HG03135 (cell line): ENCODE data around the gene RPL32.
"Not testable (repeated sequence)": the region's sequence is repeated elsewhere in the genome, so short reads cannot be mapped to it uniquely, and the experiment has no call there.

ENCODE experiments used
- ATAC-seq: cut with Tn5 transposase; IDR thresholded peaks from one replicate; pipeline ENCODE4 v1.9.1; 2021; ENCODE audit warnings: mild to moderate bottlenecking, moderate library complexity; ENCODE audit not compliant: unreplicated experiment

Gene RPL32

DNA sequence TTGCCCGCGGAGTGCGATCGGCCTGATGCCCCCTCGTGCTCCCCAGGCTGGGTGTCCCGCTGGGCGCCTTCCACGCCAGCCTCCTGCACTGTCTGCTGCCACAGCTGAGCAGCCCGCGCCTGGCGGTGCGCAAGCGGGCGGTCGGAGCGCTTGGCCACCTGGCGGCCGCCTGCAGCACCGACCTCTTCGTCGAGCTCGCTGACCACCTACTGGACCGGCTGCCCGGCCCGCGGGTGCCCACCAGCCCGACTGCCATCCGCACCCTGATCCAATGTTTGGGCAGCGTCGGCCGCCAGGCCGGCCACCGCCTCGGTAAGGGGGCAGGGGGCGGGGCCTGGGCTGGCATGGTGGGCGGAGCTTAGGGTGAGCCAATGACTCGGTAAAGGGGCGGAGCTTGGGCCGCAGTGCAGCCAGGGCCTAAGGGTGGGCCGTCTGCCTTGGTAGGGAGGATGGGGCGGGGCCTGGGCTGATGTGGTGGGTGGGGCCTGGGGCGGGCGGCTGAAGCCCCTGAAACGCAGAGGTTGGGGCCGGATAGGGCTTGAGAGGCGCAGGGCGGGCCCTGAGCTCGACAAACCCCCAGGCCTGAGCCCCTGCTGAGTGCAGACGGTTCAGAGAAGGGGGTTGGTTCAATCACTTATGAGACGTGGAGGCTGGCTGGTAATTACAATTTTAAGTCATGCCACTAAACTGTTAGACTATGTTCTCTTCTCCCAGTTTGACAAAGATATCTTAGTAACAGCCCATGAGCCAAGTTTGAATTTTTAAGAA lies 31.2 kb downstream of the RPL32 start:
- ATAC-seq, result peak; percentile 99

DNA sequence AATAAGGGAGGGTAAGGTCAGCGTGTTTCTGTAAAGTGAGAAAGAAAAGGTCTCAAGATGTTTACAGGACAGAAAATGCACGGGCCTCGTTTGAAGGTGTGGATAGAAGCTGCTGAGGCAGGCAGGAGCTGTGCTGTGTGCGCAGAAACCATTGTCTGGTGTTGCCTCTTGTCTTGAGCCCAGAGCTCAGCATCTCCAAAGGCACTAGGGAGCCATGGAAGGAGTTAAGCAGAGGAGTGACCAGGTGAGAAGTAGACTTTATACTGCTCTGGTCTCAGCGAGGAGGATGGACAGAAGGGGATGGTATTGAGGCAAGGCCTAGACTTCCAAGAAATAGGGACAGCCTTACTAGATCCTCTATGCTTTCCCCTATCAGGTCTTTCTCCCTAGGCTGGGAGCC lies 31.9 kb downstream of the RPL32 start:
- ATAC-seq, result no peak

- no peak for ATAC-seq
Observed at GRCh38 chr3:12809001-12809400, 32.4 kb downstream of the RPL32 start.

DNA sequence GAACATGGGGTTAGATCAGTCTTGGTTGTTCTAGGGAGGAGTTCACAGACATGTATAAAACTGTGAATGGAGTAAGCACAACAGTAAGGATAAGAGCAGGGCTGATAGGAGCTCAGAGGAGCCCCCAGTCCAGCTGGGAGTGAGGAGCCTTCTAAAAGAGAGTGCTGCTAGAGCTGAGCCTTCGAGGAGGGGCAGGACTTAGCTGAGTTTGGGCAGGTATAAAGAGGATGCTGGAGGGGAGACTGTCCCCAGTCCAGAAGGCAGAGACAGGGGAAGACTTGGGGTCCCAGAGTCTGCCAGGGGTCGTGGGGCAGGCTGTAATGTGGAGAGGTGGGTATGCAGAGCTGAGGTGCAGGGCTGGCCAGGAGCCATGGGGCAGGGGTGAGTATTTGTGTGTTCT lies 32.8 kb downstream of the RPL32 start:
- ATAC-seq, result no peak

DNA sequence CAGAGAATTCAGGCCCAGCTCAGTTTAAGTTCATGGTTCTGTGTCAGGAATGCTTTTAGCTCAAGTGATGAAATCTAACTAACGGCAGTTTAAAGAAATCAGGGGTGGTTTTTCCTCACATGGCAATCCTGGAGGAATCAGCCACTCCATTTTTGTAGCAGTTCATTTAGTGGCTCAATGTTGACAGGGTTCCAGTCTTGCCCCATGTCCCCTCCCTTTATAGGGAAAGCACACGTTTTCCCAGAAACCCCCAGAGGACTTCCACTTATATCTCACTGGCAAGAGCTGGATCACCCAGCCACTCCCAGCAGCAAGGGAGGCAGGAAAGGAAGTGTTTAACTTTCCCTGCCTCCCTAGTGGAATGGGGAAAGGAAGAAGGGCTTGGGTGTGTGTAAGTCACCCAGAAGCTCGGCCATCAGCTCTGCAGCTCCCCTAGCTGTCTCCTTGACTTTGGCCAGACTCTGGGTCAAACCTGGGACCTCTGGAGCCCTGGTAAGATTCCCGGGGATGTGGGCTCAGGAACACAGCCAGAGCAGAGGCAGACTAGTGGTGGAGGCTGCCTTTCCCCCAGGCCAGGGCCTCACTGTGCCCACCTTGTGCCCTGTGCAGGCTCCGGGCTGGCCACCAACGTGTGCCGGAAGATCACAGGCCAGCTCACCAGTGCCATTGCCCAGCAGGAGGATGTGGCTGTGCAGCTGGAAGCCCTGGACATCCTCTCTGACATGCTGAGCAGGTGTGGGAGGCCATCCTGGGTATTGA lies 33.6 kb downstream of the RPL32 start:
- no peak for ATAC-seq

DNA sequence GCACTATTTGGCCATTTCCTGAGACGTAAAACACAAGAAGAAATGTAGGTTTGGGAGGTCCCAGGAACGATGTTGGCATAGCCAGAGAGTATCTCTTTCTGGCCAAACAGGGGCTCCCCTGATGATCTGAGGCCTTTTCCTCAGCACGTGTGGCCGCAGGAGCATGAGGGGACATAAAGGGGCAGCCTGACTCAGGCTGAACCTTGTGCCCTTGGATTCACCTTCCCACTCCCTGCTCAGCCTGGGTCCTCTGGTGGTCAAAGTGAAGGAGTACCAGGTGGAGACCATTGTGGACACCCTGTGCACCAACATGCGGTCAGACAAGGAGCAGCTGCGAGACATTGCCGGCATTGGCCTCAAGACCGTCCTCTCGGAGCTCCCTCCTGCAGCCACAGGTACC lies 34.3 kb downstream of the RPL32 start:
- no peak for ATAC-seq

GRCh38 chr3:12803371-12803770 lies 38.0 kb downstream of the RPL32 start:
- ATAC-seq, result no peak

DNA sequence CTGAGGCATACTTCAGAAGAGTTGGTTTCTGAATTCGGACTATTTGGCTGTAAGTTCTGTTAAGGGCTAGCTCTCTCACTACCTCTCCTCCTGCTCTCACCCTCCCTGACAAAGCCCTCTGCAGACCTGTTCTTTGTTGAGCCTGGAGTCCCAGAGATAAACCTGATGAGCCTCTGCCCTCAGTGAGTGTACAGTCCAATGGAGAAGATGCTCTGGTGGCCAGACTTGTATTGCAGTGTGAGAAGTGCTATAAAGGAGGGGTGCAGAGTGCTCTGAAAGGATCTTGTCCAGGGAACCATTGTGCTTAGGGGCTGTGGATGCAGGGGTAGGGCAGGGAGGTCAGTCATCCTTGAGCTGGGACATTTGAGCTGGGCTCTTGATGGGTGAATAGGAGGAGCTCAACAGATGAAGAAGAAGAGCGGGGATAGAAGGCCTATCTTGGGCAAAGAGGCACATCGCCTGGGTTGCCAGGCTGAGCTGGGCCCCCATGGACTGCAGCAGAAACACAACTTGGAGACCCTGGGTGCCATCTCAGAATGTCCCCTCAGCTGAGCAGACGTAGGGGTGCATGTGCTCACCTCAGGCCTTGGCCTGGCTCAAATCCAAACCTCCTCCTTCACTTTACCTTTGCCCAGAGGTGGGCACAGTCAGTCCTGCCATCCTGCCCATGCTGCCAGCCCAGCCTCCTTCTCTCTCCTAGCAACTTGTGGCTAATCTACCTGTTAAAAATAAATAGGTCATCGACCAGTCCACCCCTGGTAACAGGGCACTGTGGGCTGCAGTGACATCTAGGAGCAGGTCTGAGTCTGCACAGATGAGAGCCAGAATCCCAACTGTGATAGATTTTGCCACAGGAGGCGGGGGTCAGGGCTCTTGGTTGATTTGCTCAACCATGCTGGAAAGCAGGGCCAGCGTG lies 41.6 kb downstream of the RPL32 start:
- no peak for ATAC-seq

- ATAC-seq, result no peak
Observed at GRCh38 chr3:12798559-12799179, 42.7 kb downstream of the RPL32 start.

GRCh38 chr3:12797892-12798558 lies 43.3 kb downstream of the RPL32 start:
- no peak for ATAC-seq

DNA sequence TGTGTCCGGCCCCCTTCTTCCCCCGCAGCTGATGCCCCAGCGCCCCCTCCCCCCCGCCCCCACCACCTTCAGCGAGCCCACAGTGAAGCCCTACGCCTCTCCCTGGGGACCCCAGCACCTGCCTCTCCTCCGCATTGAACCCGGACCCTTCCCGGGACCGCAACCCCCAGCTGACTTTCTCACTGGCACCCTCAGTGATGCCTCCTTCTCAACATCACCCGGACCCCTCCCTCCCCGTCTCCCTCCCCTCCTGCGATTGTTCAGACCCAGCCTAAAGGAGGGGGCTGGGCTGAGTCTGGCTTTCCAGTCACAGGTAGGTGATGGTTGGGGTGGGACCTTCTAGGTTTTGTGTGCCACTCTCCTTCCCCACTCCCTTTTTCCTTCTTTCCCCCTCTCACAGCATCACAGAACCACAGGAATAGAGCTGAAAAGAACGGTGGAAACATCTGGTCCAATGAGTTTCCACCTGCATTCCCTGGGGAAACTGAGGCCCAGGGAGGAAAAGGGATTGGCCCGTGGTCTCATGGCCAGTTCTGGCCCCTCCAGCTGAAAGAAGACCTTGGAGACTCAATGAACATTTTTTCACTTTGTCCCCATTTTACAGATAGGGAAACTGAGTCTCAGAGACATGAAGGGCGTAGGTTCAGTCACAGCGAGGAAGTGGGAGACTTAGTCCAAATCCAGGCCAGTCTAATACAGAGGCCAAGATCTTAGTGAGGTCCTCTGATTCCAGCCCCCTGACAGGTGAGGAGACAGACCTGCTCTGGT lies 44.1 kb downstream of the RPL32 start:
- no peak for ATAC-seq

GRCh38 chr3:12796171-12797123 lies 44.9 kb downstream of the RPL32 start, which contains the start of gene CAND2:
CAND2 (plus strand) TSS chr3:12796680; CDS start chr3:12796721, 41 bp downstream.
- no peak for ATAC-seq

DNA sequence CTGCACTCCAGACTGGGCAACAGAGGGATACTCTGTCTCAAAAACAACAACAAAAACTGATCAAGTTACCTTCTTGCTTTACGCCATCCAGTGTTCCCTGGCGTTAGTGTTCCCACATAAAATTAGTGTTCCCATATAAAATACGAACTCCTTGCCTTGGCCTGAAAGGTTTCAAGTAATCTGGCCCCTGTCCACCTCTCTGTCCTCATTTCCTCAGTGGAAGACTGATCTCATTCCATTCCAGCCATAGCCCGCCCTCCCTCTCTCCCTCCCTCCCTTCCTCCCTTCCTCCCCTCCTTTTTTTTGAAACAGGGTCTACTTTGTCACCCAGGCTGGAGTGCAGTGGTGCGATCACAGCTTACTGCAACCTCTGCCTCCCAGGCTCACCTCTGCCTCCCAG lies 47.7 kb downstream of the RPL32 start:
- no peak for ATAC-seq

- no peak for ATAC-seq
Observed at GRCh38 chr3:12791430-12791829, 49.9 kb downstream of the RPL32 start.

GRCh38 chr3:12787967-12788690 lies 53.2 kb downstream of the RPL32 start:
- ATAC-seq, result not testable (repeated sequence)

- ATAC-seq, result not testable (repeated sequence)
Observed at GRCh38 chr3:12787346-12787745, 54.0 kb downstream of the RPL32 start.

- ATAC-seq, result no peak
Observed at GRCh38 chr3:12785096-12785495, 56.3 kb downstream of the RPL32 start.
